Liver (tissue), 3 donors: ENCODE measurements around the gene ZNF878.

Experiments
- EGR1 ChIP-seq, 2 donors: IDR thresholded peaks; 2 replicates each; pipeline ENCODE4 v1.6.1; 2016 to 2018; ENCODE audit warnings: antibody characterized with exemption in 2 of 2, low read depth in 2 of 2
- FOXA1 ChIP-seq: IDR thresholded peaks from 2 replicates; pipeline ENCODE4 v1.6.1; 2016; ENCODE audit warnings: antibody characterized with exemption
- GABPA ChIP-seq, 2 donors: IDR thresholded peaks in 1 of 2; conservative IDR thresholded peaks in 1 of 2; 2 replicates each; pipeline ENCODE4 v1.6.1; 2016; ENCODE audit warnings: antibody characterized with exemption in 2 of 2, mild to moderate bottlenecking in 1 of 2, moderate library complexity in 1 of 2
- HNF4G ChIP-seq: IDR thresholded peaks from 2 replicates; pipeline ENCODE4 v1.6.1; 2016; ENCODE audit warnings: antibody characterized with exemption
- JUND ChIP-seq, 2 donors: IDR thresholded peaks; 2 replicates each; pipeline ENCODE4 v1.6.1; 2016; ENCODE audit warnings: antibody characterized with exemption in 2 of 2
- RAD21 ChIP-seq, 2 donors: IDR thresholded peaks; 2 replicates each; pipeline ENCODE4 v1.6.1; 2016; ENCODE audit warnings: antibody characterized with exemption in 2 of 2, mild to moderate bottlenecking in 2 of 2
- SP1 ChIP-seq: IDR thresholded peaks from 2 replicates; pipeline ENCODE4 v1.6.1; 2018; ENCODE audit warnings: antibody characterized with exemption, mild to moderate bottlenecking
- TAF1 ChIP-seq: conservative IDR thresholded peaks from 2 replicates; pipeline ENCODE4 v1.6.1; 2016; ENCODE audit warnings: antibody characterized with exemption, mild to moderate bottlenecking
- TF ChIP-seq, protein P1 (sequence below): fragments of 150-350 bp; IDR thresholded peaks from 2 replicates; pipeline ENCODE4 v1.5.1; 2017; ENCODE audit warnings: improper control_type of control experiment, low read depth, low read length; ENCODE audit not compliant: missing input control
- TF ChIP-seq, protein P2 (sequence below): IDR thresholded peaks from 2 replicates; pipeline ENCODE4 v1.6.1; 2016; ENCODE audit warnings: antibody characterized with exemption, mild to moderate bottlenecking
- TF ChIP-seq, protein P3 (sequence below): IDR thresholded peaks from 2 replicates; pipeline ENCODE4 v1.6.1; 2016; ENCODE audit warnings: antibody characterized with exemption
- TF ChIP-seq, protein P4 (sequence below): IDR thresholded peaks from 2 replicates; pipeline ENCODE4 v1.6.1; 2016; ENCODE audit warnings: antibody characterized with exemption
- TF ChIP-seq, protein P5 (sequence below): IDR thresholded peaks from 2 replicates; pipeline ENCODE4 v1.6.1; 2016; ENCODE audit warnings: antibody characterized with exemption
- donor health status: healthy.
- donor health status: healthy.

DNA sequence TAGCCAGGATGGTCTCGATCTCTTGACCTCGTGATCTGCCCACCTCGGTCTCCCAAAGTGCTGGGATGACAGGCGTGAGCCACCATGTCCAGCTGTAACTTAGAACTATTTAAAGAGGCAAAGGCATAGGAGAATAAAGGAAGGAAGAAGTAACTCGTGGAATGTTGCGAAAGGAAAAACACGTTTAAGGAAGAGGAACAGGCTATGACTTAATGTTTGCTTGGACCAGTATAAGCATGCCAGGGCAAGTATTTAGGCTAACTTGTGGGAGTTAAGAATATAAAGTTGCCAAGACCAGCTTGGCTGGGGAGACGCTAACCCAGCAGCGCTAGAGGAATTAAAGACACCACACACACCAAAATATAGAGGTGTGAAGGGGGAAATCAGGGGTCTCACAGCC lies 45.3 kb upstream of the ZNF878 start:
- TF ChIP-seq, protein P1, sequence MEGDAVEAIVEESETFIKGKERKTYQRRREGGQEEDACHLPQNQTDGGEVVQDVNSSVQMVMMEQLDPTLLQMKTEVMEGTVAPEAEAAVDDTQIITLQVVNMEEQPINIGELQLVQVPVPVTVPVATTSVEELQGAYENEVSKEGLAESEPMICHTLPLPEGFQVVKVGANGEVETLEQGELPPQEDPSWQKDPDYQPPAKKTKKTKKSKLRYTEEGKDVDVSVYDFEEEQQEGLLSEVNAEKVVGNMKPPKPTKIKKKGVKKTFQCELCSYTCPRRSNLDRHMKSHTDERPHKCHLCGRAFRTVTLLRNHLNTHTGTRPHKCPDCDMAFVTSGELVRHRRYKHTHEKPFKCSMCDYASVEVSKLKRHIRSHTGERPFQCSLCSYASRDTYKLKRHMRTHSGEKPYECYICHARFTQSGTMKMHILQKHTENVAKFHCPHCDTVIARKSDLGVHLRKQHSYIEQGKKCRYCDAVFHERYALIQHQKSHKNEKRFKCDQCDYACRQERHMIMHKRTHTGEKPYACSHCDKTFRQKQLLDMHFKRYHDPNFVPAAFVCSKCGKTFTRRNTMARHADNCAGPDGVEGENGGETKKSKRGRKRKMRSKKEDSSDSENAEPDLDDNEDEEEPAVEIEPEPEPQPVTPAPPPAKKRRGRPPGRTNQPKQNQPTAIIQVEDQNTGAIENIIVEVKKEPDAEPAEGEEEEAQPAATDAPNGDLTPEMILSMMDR = no peak
- no peak for TF ChIP-seq JUND (IDR thresholded peaks at IDR 0.05)
- TF ChIP-seq SP1 = no peak
- TF ChIP-seq, protein P2, sequence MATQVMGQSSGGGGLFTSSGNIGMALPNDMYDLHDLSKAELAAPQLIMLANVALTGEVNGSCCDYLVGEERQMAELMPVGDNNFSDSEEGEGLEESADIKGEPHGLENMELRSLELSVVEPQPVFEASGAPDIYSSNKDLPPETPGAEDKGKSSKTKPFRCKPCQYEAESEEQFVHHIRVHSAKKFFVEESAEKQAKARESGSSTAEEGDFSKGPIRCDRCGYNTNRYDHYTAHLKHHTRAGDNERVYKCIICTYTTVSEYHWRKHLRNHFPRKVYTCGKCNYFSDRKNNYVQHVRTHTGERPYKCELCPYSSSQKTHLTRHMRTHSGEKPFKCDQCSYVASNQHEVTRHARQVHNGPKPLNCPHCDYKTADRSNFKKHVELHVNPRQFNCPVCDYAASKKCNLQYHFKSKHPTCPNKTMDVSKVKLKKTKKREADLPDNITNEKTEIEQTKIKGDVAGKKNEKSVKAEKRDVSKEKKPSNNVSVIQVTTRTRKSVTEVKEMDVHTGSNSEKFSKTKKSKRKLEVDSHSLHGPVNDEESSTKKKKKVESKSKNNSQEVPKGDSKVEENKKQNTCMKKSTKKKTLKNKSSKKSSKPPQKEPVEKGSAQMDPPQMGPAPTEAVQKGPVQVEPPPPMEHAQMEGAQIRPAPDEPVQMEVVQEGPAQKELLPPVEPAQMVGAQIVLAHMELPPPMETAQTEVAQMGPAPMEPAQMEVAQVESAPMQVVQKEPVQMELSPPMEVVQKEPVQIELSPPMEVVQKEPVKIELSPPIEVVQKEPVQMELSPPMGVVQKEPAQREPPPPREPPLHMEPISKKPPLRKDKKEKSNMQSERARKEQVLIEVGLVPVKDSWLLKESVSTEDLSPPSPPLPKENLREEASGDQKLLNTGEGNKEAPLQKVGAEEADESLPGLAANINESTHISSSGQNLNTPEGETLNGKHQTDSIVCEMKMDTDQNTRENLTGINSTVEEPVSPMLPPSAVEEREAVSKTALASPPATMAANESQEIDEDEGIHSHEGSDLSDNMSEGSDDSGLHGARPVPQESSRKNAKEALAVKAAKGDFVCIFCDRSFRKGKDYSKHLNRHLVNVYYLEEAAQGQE = no peak
- no peak for TF ChIP-seq GABPA (IDR thresholded peaks at IDR 0.05 in 1 of 2, conservative IDR thresholded peaks at IDR 0.05 in 1 of 2)
- TF ChIP-seq HNF4G = no peak
- TF ChIP-seq EGR1 (IDR thresholded peaks at IDR 0.05; ENCODE audit: low read depth in 2 of 2) = no peak
- no peak for TF ChIP-seq TAF1
- TF ChIP-seq, protein P3, sequence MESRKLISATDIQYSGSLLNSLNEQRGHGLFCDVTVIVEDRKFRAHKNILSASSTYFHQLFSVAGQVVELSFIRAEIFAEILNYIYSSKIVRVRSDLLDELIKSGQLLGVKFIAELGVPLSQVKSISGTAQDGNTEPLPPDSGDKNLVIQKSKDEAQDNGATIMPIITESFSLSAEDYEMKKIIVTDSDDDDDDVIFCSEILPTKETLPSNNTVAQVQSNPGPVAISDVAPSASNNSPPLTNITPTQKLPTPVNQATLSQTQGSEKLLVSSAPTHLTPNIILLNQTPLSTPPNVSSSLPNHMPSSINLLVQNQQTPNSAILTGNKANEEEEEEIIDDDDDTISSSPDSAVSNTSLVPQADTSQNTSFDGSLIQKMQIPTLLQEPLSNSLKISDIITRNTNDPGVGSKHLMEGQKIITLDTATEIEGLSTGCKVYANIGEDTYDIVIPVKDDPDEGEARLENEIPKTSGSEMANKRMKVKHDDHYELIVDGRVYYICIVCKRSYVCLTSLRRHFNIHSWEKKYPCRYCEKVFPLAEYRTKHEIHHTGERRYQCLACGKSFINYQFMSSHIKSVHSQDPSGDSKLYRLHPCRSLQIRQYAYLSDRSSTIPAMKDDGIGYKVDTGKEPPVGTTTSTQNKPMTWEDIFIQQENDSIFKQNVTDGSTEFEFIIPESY = no peak
- TF ChIP-seq, protein P4, sequence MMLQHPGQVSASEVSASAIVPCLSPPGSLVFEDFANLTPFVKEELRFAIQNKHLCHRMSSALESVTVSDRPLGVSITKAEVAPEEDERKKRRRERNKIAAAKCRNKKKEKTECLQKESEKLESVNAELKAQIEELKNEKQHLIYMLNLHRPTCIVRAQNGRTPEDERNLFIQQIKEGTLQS = no peak
- TF ChIP-seq, protein P5, sequence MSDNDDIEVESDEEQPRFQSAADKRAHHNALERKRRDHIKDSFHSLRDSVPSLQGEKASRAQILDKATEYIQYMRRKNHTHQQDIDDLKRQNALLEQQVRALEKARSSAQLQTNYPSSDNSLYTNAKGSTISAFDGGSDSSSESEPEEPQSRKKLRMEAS = no peak
- TF ChIP-seq RAD21 (IDR thresholded peaks at IDR 0.05) = no peak
- no peak for TF ChIP-seq FOXA1
